Measurements from ENCODE around the gene SMIM14. TPM values are rescaled to one million over a fixed set of nuclear protein-coding genes. Genes with fewer than 3 reads are reported as not detected.

SMIM14 gene
- polyA plus RNA-seq, 3 donors: 13.6 to 152 (median 140) TPM

GRCh38 chr4:39649639-39650265 lies 11.1 kb upstream of the SMIM14 start:
- H3K4me2 ChIP-seq (replicated peaks; ENCODE audit: extremely low read depth, low read length, poor library complexity, severe bottlenecking): no peak overlapping the region
- H3K9ac ChIP-seq (ENCODE audit: insufficient read depth, low read length, poor library complexity, severe bottlenecking): no peak overlapping the region
- no peak for DNase-seq
- no CpG with 5 or more reads among the region's 2 CpGs for WGBS (ENCODE audit: insufficient coverage)
- Mint-ChIP-seq H3K4me3 (no peak overlapping the region), H3K27me3 (ENCODE audit: low read depth in 3 of 3) (no peaks in the 10 kb centered on the region), H3K9me3 (no peaks in the 10 kb centered on the region), H3K27ac (no peak overlapping the region), H3K36me3 (no peaks in the 10 kb centered on the region), H3K4me1 (no peaks in the 10 kb centered on the region)
- no peak overlapping the region for H3K27ac ChIP-seq (ENCODE audit: low read depth in 1 of 2, low read length in 2 of 2)
- no peaks in the 10 kb centered on the region for H3K4me1 ChIP-seq (ENCODE audit: control insufficient read depth in 1 of 2, insufficient read depth in 2 of 2, low read length in 2 of 2)
- no peaks in the 10 kb centered on the region for H3K9me3 ChIP-seq (replicated peaks in 1 of 2; ENCODE audit: control insufficient read depth in 1 of 2, insufficient read depth in 1 of 2, low read length in 2 of 2)
- H3K4me3 ChIP-seq (replicated peaks in 1 of 3; ENCODE audit: low read depth in 2 of 3, low read length in 3 of 3): no peak overlapping the region
- H2AFZ ChIP-seq (ENCODE audit: insufficient read depth, low read depth, low read length, poor library complexity, severe bottlenecking): no peak overlapping the region
- H3K79me2 ChIP-seq (ENCODE audit: insufficient read depth, low read length): no peaks in the 10 kb centered on the region
- no peaks in the 10 kb centered on the region for H3K27me3 ChIP-seq (ENCODE audit: control insufficient read depth in 2 of 2, insufficient read depth in 2 of 2, low read length in 2 of 2)
- TF ChIP-seq CTCF (IDR thresholded peaks at IDR 0.05): no peak
- intact Hi-C loops (cut with micrococcal nuclease): no loop called here
- no peaks in the 10 kb centered on the region for H3K36me3 ChIP-seq (replicated peaks in 1 of 2; ENCODE audit: control insufficient read depth in 1 of 2, insufficient read depth in 2 of 2, low read length in 2 of 2)
- no peaks in the 10 kb centered on the region for H4K20me1 ChIP-seq (ENCODE audit: insufficient read depth, low read length)

GRCh38 chr4:39648827-39649558 lies 10.3 kb upstream of the SMIM14 start:
- no peak overlapping the region for H3K27ac Mint-ChIP-seq
- no peak overlapping the region for H3K4me2 ChIP-seq (replicated peaks; ENCODE audit: extremely low read depth, low read length, poor library complexity, severe bottlenecking)
- H3K4me1 Mint-ChIP-seq: no peaks in the 10 kb centered on the region
- no peaks in the 10 kb centered on the region for H4K20me1 ChIP-seq (ENCODE audit: insufficient read depth, low read length)
- H3K36me3 Mint-ChIP-seq: no peaks in the 10 kb centered on the region
- TF ChIP-seq CTCF (IDR thresholded peaks at IDR 0.05): no peak
- no peaks in the 10 kb centered on the region for H3K4me1 ChIP-seq (ENCODE audit: control insufficient read depth in 1 of 2, insufficient read depth in 2 of 2, low read length in 2 of 2)
- intact Hi-C loops (cut with micrococcal nuclease): no loop called here
- 100% methylated on average over 4 of the region's 6 CpGs for WGBS (ENCODE audit: insufficient coverage)
- DNase-seq: no peak
- H3K27ac ChIP-seq (ENCODE audit: low read depth in 1 of 2, low read length in 2 of 2): no peak overlapping the region
- no peaks in the 10 kb centered on the region for H3K79me2 ChIP-seq (ENCODE audit: insufficient read depth, low read length)
- no peak overlapping the region for H3K4me3 Mint-ChIP-seq
- no peak overlapping the region for H2AFZ ChIP-seq (ENCODE audit: insufficient read depth, low read depth, low read length, poor library complexity, severe bottlenecking)
- H3K36me3 ChIP-seq (replicated peaks in 1 of 2; ENCODE audit: control insufficient read depth in 1 of 2, insufficient read depth in 2 of 2, low read length in 2 of 2): no peaks in the 10 kb centered on the region
- H3K4me3 ChIP-seq (replicated peaks in 1 of 3; ENCODE audit: low read depth in 2 of 3, low read length in 3 of 3): no peak overlapping the region
- H3K27me3 Mint-ChIP-seq (ENCODE audit: low read depth in 3 of 3): no peaks in the 10 kb centered on the region
- H3K9ac ChIP-seq (ENCODE audit: insufficient read depth, low read length, poor library complexity, severe bottlenecking): no peak overlapping the region
- H3K9me3 Mint-ChIP-seq: no peaks in the 10 kb centered on the region
- H3K27me3 ChIP-seq (ENCODE audit: control insufficient read depth in 2 of 2, insufficient read depth in 2 of 2, low read length in 2 of 2): no peaks in the 10 kb centered on the region
- H3K9me3 ChIP-seq (replicated peaks in 1 of 2; ENCODE audit: control insufficient read depth in 1 of 2, insufficient read depth in 1 of 2, low read length in 2 of 2): no peaks in the 10 kb centered on the region
